ENCODE measurements around the gene PRKCZ.

Gene PRKCZ

DNA sequence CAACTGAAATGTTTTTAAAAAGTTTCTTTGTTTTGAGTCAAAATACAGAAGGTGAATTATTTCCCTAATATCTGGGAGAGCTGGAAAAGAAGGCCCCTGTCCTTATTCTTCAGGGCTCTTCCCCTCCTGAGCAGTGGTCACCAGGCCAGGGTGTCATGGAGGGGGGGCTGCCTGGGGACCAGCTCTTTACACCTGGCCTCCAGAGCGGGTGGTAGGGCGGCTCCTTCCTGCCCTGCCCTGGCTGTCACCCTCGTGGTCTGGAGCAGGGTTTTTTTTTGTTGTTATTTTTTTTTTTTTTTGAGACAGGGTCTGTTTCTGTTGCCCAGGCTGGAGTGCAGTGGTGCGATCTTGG, 184.5 kb downstream of the PRKCZ start:
- intact Hi-C loops (cut with DNase I; ENCODE audit: low total_unique reads), result loop anchor here (5.0 kb wide), 2 partner anchors 37 to 78 kb away; no protein-coding TSS in a partner anchor
- Histone ChIP-seq H3K9me3 (no peaks in the 10 kb centered on the region), H3K4me3 (peak overlapping the region; percentile 84 to 88), H3K27me3 (no peaks in the 10 kb centered on the region), H3K36me3 (no peaks in the 10 kb centered on the region), H3K4me1 (peaks cover 11 to 88% (median 74%) of the 10 kb centered on the region in 4 donors), H3K27ac (peak overlapping the region; percentile 90 to 94)
- TF ChIP-seq CTCF (IDR thresholded peaks at IDR 0.05), result no peak
- DNase-seq, result no peak
